PC-3 (cell line): ENCODE results near the gene CTSD. TPM values are rescaled to one million over a fixed set of nuclear protein-coding genes. Genes with fewer than 3 reads are reported as not detected.

Source experiments
- ATAC-seq: fragments of 200-7000 bp; cut with Tn5 transposase; 2 replicates; pipeline ENCODE4 v1.9.1; 2020; ENCODE audit warnings: mild to moderate bottlenecking, moderate library complexity
- BruUV-seq: library from RNA; stranded (reverse); fragments of 400-500 nt; replicated peaks from 2 replicates; lab custom pipeline; 2021; lab: Mats Ljungman, UMichigan
- CTCF ChIA-PET: fragments of 300-600 bp; sonication (Branson Sonifier 250); formaldehyde crosslinking; loops from one replicate; lab custom pipeline; 2022; ENCODE audit warnings: antibody characterized with exemption; lab: Charles Lee
- POLR2A ChIA-PET: fragments of 300-600 bp; sonication (Branson Sonifier 250); formaldehyde crosslinking; loops from one replicate; lab custom pipeline; 2022; ENCODE audit warnings: antibody characterized with exemption; ENCODE audit not compliant: unreplicated experiment; lab: Charles Lee
- DNase-seq: peaks from one replicate; pipeline ENCODE4 v3.0.0-alpha.2; 2015
- H2AFZ ChIP-seq: fragments of 300-600 bp; sonication (generic); 2 replicates; pipeline ENCODE4 v1.6.0; 2016; ENCODE audit warnings: antibody characterized with exemption, low read length
- H3F3A ChIP-seq: fragments of 300-600 bp; sonication (generic); one replicate; pipeline ENCODE4 v1.6.0; 2017; ENCODE audit warnings: antibody characterized with exemption, low read length, control low read depth, mild to moderate bottlenecking; ENCODE audit not compliant: unreplicated experiment
- H3K27ac ChIP-seq: fragments of 300-600 bp; sonication (generic); 2 replicates; pipeline ENCODE4 v1.5.1; 2016; ENCODE audit warnings: mild to moderate bottlenecking, low read length
- H3K27me3 ChIP-seq: fragments of 300-600 bp; sonication (generic); 2 replicates; pipeline ENCODE4 v1.6.1; 2016; ENCODE audit warnings: low read length, mixed read lengths
- H3K36me3 ChIP-seq: fragments of 300-600 bp; sonication (generic); 2 replicates; pipeline ENCODE4 v1.6.1; 2016; ENCODE audit warnings: low read depth, mixed run types, low read length, mixed read lengths
- H3K4me1 ChIP-seq: fragments of 300-600 bp; sonication (generic); 2 replicates; pipeline ENCODE4 v1.5.1; 2016; ENCODE audit warnings: low read length; ENCODE audit not compliant: insufficient read depth
- H3K4me2 ChIP-seq: fragments of 300-600 bp; sonication (generic); 2 replicates; pipeline ENCODE4 v1.6.0; 2016; ENCODE audit warnings: low read length
- H3K4me3 ChIP-seq: fragments of 300-600 bp; sonication (generic); 2 replicates; pipeline ENCODE4 v1.5.1; 2016; ENCODE audit warnings: mild to moderate bottlenecking, low read length, mixed read lengths
- H3K79me2 ChIP-seq: fragments of 300-600 bp; sonication (generic); 2 replicates; pipeline ENCODE4 v1.6.1; 2017; ENCODE audit warnings: low read length, mixed read lengths
- H3K9ac ChIP-seq: fragments of 300-600 bp; sonication (generic); 2 replicates; pipeline ENCODE4 v1.6.0; 2016; ENCODE audit warnings: mild to moderate bottlenecking, low read length
- H3K9me2 ChIP-seq: fragments of 300-600 bp; sonication (generic); replicated peaks from 2 replicates; pipeline ENCODE4 v1.6.1; 2016; ENCODE audit warnings: mixed run types, low read length, mixed read lengths
- H3K9me3 ChIP-seq: fragments of 300-600 bp; sonication (generic); 2 replicates; pipeline ENCODE4 v1.6.1; 2016; ENCODE audit warnings: low read length, mixed read lengths
- H4K20me1 ChIP-seq: fragments of 300-600 bp; sonication (generic); 2 replicates; pipeline ENCODE4 v1.6.1; 2016; ENCODE audit warnings: low read length, mixed read lengths
- EZH2 ChIP-seq: fragments of 300-600 bp; sonication (generic); IDR thresholded peaks from one replicate; pipeline ENCODE4 v1.6.1; 2017; ENCODE audit warnings: antibody characterized with exemption, mild to moderate bottlenecking, low read length; ENCODE audit not compliant: unreplicated experiment
- EZH2phosphoT487 ChIP-seq: fragments of 300-600 bp; sonication (generic); IDR thresholded peaks from 2 replicates; pipeline ENCODE4 v1.6.1; 2018; ENCODE audit warnings: mild to moderate bottlenecking, antibody characterized with exemption, low read length, borderline replicate concordance
- intact Hi-C: fragments of 100-400 bp; cut with micrococcal nuclease; formaldehyde crosslinking; loops from 2 replicates; pipeline ENCODE4 v1.9.0; 2023
- total RNA-seq: library from RNA; depleted of rRNA; stranded (reverse); fragments of >200 nt; gene quantifications from 2 replicates; pipeline ENCODE4 v1.2.3, GENCODE V29; 2014
- TF ChIP-seq, protein P1 (sequence below): fragments of 300-600 bp; sonication (generic); conservative IDR thresholded peaks from 2 replicates; pipeline ENCODE4 v1.5.1; 2017; ENCODE audit warnings: antibody characterized with exemption, low read depth, mild to moderate bottlenecking, low read length

CTSD gene
- total RNA-seq, 1 experiment from 2014 or later = 308 TPM

DNA sequence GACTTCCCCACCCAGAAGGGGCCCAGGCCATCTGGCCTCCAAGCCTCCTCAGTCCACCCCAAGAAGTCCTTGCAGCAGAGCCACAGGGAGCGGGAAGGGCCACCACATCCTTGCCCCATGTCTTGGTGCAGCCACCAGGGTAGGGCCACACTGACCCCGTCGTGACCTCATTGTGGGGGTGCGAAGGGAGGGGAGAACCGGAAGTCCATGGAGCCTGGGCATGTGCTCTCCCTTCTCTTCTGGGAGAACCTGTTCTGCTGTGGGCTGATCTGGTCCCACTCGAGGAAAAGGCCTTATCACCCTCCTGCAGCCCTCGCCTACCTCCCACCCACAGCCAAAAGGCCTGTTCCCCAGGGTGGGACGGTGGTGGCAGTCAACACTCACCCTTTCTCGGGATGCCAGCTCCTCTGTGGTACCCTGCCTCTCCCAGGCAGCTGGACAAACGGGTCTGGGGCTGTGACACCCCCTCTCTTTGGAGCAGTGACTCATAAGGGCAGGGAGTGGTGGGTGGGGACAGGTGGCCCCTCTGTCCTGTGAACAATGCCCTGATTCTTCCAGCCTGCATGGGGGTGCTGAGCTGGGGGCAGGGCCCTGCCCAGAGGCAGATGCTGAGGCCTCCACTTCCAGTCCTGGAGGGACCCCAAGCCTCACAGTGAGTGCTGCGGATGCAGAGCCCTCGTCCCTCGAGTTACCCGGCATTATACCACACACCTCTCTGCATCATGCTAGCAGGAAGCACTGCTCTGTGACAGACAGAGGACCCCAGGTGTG lies 14.6 kb upstream of the CTSD start:
- ChIA-PET POLR2A (no interaction called here), CTCF (no interaction called here)
- Histone ChIP-seq H2AFZ (no peak overlapping the region), H3K27me3 (no peaks in the 10 kb centered on the region), H3K9me3 (no peaks in the 10 kb centered on the region), H3K79me2 (no peaks in the 10 kb centered on the region), H3K9me2 (no peaks in the 10 kb centered on the region), H3K4me1 (peaks cover 21% of the 10 kb centered on the region), H3K4me3 (no peak overlapping the region), H3K4me2 (no peak overlapping the region), H3F3A (no peaks in the 10 kb centered on the region), H3K27ac (no peak overlapping the region), H3K36me3 (no peaks in the 10 kb centered on the region), H3K9ac (no peak overlapping the region), H4K20me1 (no peaks in the 10 kb centered on the region)
- peak; percentile 30 for DNase-seq
- intact Hi-C loops = no loop called here
- TF ChIP-seq, protein P1, sequence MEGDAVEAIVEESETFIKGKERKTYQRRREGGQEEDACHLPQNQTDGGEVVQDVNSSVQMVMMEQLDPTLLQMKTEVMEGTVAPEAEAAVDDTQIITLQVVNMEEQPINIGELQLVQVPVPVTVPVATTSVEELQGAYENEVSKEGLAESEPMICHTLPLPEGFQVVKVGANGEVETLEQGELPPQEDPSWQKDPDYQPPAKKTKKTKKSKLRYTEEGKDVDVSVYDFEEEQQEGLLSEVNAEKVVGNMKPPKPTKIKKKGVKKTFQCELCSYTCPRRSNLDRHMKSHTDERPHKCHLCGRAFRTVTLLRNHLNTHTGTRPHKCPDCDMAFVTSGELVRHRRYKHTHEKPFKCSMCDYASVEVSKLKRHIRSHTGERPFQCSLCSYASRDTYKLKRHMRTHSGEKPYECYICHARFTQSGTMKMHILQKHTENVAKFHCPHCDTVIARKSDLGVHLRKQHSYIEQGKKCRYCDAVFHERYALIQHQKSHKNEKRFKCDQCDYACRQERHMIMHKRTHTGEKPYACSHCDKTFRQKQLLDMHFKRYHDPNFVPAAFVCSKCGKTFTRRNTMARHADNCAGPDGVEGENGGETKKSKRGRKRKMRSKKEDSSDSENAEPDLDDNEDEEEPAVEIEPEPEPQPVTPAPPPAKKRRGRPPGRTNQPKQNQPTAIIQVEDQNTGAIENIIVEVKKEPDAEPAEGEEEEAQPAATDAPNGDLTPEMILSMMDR = no peak
- TF ChIP-seq EZH2 (no peak), EZH2phosphoT487 (no peak)
- no TSS peak for BruUV-seq
- peak; percentile 32; the same call in 1 of the 2 replicates for ATAC-seq

DNA sequence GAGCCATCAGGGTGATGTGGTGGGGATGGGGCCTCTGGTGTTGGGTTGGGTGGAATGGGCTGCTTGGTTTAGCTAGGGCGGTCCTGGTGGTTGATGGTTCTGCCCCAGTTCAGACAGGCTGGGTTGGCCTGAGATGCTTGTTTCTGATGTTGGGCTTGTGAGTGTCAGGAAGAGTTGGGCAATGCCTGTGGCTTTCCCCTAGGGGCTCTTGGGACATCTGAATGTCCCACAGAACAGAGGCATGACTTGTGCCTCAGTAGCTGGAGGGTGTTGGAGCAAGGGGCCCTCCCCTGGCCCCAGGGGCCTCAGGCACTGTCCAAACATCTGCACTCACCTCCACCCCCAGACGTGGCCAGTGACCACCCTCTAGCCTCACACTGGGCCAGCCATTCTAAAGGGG lies 14.0 kb upstream of the CTSD start:
- ATAC-seq (no peak), DNase-seq (no peak)
- ChIA-PET CTCF (no interaction called here), POLR2A (no interaction called here)
- Histone ChIP-seq H3K9me3 (no peaks in the 10 kb centered on the region), H3K9ac (no peak overlapping the region), H3K4me2 (no peak overlapping the region), H3K36me3 (no peaks in the 10 kb centered on the region), H3K27me3 (no peaks in the 10 kb centered on the region), H3K4me1 (peaks cover 20% of the 10 kb centered on the region), H2AFZ (no peak overlapping the region), H4K20me1 (no peaks in the 10 kb centered on the region), H3F3A (no peaks in the 10 kb centered on the region), H3K9me2 (no peaks in the 10 kb centered on the region), H3K27ac (no peak overlapping the region), H3K79me2 (no peaks in the 10 kb centered on the region), H3K4me3 (no peak overlapping the region)
- no TSS peak for BruUV-seq
- intact Hi-C loops = no loop called here
- TF ChIP-seq EZH2 = no peak
- TF ChIP-seq, protein P1 = no peak
- no peak for TF ChIP-seq EZH2phosphoT487

DNA sequence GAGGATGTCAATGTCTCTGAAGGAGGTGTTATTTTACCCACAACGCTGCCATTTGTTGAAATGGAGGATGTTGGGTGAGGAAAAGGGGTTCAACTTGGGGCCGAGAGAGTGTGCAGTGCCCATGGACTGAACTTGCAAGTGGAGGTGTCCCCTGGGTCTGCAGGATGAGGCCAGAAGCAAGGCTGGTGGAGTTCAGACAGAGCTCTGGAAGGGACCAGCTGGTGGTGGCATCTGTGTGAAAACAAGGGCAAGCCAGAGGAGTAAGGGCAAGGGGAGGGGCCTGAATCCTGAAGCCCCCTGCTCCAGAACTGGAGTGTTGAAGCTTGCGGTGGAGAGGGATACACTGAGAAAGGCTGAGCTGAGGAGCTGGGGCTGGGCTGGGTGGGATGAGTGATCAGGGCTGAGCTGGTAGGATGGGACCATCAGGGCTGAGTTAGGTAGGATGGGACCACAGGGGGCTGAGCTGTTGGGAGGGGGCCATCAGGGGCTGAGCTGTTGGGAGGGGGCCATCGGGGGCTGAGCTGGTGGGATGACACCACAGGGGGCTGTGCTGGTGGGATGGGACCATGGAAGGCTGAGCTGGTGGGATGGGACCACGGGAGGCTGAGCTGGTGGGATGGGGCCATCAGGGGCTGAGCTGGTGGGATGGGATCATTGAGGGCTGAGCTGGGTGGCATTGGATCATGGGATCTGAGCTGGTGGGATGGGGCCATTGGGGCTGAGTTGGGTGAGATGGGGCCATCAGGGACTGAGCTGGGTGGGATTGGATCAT lies 13.4 kb upstream of the CTSD start:
- no peaks in the 10 kb centered on the region for H3K79me2 ChIP-seq
- intact Hi-C loops = no loop called here
- ChIA-PET POLR2A (no interaction called here), CTCF (no interaction called here)
- no TSS peak for BruUV-seq
- H3K4me3 ChIP-seq = no peak overlapping the region
- H3K4me1 ChIP-seq = peaks cover 22% of the 10 kb centered on the region
- H3K36me3 ChIP-seq = no peaks in the 10 kb centered on the region
- no peak overlapping the region for H3K27ac ChIP-seq
- no peak overlapping the region for H2AFZ ChIP-seq
- ATAC-seq (no peak), DNase-seq (no peak)
- no peaks in the 10 kb centered on the region for H3K9me2 ChIP-seq
- no peaks in the 10 kb centered on the region for H4K20me1 ChIP-seq
- TF ChIP-seq EZH2 (no peak), EZH2phosphoT487 (no peak)
- TF ChIP-seq, protein P1 = no peak
- H3K9ac ChIP-seq = no peak overlapping the region
- H3F3A ChIP-seq = no peaks in the 10 kb centered on the region
- no peaks in the 10 kb centered on the region for H3K27me3 ChIP-seq
- H3K9me3 ChIP-seq = no peaks in the 10 kb centered on the region
- H3K4me2 ChIP-seq = no peak overlapping the region
